PC-3 (cell line): ENCODE measurements around the gene COL8A1. TPM values are rescaled to one million over a fixed set of nuclear protein-coding genes. Genes with fewer than 3 reads are reported as not detected.

Source experiments
- ATAC-seq: fragments of 200-7000 bp; cut with Tn5 transposase; 2 replicates; pipeline ENCODE4 v1.9.1; 2020; ENCODE audit warnings: mild to moderate bottlenecking, moderate library complexity
- BruUV-seq: library from RNA; stranded (reverse); fragments of 400-500 nt; replicated peaks from 2 replicates; lab custom pipeline; 2021; lab: Mats Ljungman, UMichigan
- CTCF ChIA-PET: fragments of 300-600 bp; sonication (Branson Sonifier 250); formaldehyde crosslinking; loops from one replicate; lab custom pipeline; 2022; ENCODE audit warnings: antibody characterized with exemption; lab: Charles Lee
- POLR2A ChIA-PET: fragments of 300-600 bp; sonication (Branson Sonifier 250); formaldehyde crosslinking; loops from one replicate; lab custom pipeline; 2022; ENCODE audit warnings: antibody characterized with exemption; ENCODE audit not compliant: unreplicated experiment; lab: Charles Lee
- DNase-seq: peaks from one replicate; pipeline ENCODE4 v3.0.0-alpha.2; 2015
- H2AFZ ChIP-seq: fragments of 300-600 bp; sonication (generic); 2 replicates; pipeline ENCODE4 v1.6.0; 2016; ENCODE audit warnings: antibody characterized with exemption, low read length
- H3F3A ChIP-seq: fragments of 300-600 bp; sonication (generic); one replicate; pipeline ENCODE4 v1.6.0; 2017; ENCODE audit warnings: antibody characterized with exemption, low read length, control low read depth, mild to moderate bottlenecking; ENCODE audit not compliant: unreplicated experiment
- H3K27ac ChIP-seq: fragments of 300-600 bp; sonication (generic); 2 replicates; pipeline ENCODE4 v1.5.1; 2016; ENCODE audit warnings: mild to moderate bottlenecking, low read length
- H3K27me3 ChIP-seq: fragments of 300-600 bp; sonication (generic); 2 replicates; pipeline ENCODE4 v1.6.1; 2016; ENCODE audit warnings: low read length, mixed read lengths
- H3K36me3 ChIP-seq: fragments of 300-600 bp; sonication (generic); 2 replicates; pipeline ENCODE4 v1.6.1; 2016; ENCODE audit warnings: low read depth, mixed run types, low read length, mixed read lengths
- H3K4me1 ChIP-seq: fragments of 300-600 bp; sonication (generic); 2 replicates; pipeline ENCODE4 v1.5.1; 2016; ENCODE audit warnings: low read length; ENCODE audit not compliant: insufficient read depth
- H3K4me2 ChIP-seq: fragments of 300-600 bp; sonication (generic); 2 replicates; pipeline ENCODE4 v1.6.0; 2016; ENCODE audit warnings: low read length
- H3K4me3 ChIP-seq: fragments of 300-600 bp; sonication (generic); 2 replicates; pipeline ENCODE4 v1.5.1; 2016; ENCODE audit warnings: mild to moderate bottlenecking, low read length, mixed read lengths
- H3K79me2 ChIP-seq: fragments of 300-600 bp; sonication (generic); 2 replicates; pipeline ENCODE4 v1.6.1; 2017; ENCODE audit warnings: low read length, mixed read lengths
- H3K9ac ChIP-seq: fragments of 300-600 bp; sonication (generic); 2 replicates; pipeline ENCODE4 v1.6.0; 2016; ENCODE audit warnings: mild to moderate bottlenecking, low read length
- H3K9me2 ChIP-seq: fragments of 300-600 bp; sonication (generic); replicated peaks from 2 replicates; pipeline ENCODE4 v1.6.1; 2016; ENCODE audit warnings: mixed run types, low read length, mixed read lengths
- H3K9me3 ChIP-seq: fragments of 300-600 bp; sonication (generic); 2 replicates; pipeline ENCODE4 v1.6.1; 2016; ENCODE audit warnings: low read length, mixed read lengths
- H4K20me1 ChIP-seq: fragments of 300-600 bp; sonication (generic); 2 replicates; pipeline ENCODE4 v1.6.1; 2016; ENCODE audit warnings: low read length, mixed read lengths
- CTCF ChIP-seq: fragments of 300-600 bp; sonication (generic); conservative IDR thresholded peaks from 2 replicates; pipeline ENCODE4 v1.5.1; 2017; ENCODE audit warnings: antibody characterized with exemption, low read depth, mild to moderate bottlenecking, low read length
- EZH2 ChIP-seq: fragments of 300-600 bp; sonication (generic); IDR thresholded peaks from one replicate; pipeline ENCODE4 v1.6.1; 2017; ENCODE audit warnings: antibody characterized with exemption, mild to moderate bottlenecking, low read length; ENCODE audit not compliant: unreplicated experiment
- EZH2phosphoT487 ChIP-seq: fragments of 300-600 bp; sonication (generic); IDR thresholded peaks from 2 replicates; pipeline ENCODE4 v1.6.1; 2018; ENCODE audit warnings: mild to moderate bottlenecking, antibody characterized with exemption, low read length, borderline replicate concordance
- intact Hi-C: fragments of 100-400 bp; cut with micrococcal nuclease; formaldehyde crosslinking; loops from 2 replicates; pipeline ENCODE4 v1.9.0; 2023
- total RNA-seq: library from RNA; depleted of rRNA; stranded (reverse); fragments of >200 nt; gene quantifications from 2 replicates; pipeline ENCODE4 v1.2.3, GENCODE V29; 2014

The COL8A1 gene
- total RNA-seq, 1 experiment from 2014 or later: 2.4 TPM

DNA sequence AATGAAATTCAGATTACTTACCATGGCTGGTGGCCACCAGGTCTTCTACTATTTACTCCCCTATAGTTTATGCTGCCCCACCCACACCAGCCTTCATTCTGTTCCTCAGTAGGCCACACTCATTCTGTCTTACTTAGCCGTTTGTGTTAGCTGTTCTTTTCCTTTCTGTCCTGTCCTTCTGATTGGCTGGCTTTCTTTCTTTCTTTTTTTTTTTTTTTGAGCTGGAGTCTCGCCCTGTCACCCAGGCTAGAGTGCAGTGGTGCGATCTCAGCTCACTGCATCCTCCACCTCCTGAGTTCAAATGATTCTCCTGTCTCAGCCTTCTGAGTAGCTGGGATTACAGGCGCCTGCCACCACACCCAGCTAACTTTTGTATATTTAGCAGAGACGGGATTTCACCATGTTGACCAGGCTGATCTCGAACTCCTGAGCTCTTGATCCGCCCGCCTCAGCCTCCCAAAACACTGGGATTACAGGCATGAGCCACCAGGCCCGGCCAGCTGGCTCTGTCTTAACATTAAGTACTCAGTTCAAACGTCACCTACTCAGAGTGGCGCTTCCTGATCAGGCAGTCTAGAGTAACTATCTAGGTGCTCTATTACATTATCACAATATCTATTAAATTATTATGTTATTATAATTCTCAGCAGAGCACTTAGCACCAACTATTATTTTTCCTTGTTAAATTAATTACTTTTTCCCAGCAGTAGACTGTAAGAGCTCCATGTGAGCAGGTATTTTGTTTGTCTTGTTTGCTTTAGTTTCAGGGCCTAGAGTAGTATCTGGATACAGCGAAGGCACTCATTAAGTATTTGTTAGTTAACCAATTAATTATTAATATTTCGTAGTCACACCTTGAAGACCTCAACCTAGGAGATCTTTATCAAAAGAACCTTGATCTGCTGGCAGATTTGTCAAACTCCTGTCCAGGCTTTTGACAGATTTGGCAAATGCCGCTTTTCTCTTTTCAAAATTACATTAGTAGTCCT lies 185.6 kb downstream of the COL8A1 start:
- ATAC-seq: peak; percentile 9; the same call in 1 of the 2 replicates
- intact Hi-C loops: no loop called here
- DNase-seq: no peak

GRCh38 chr3:99825004-99825640 lies 186.7 kb downstream of the COL8A1 start:
- no peak overlapping the region for H3K9ac ChIP-seq
- H3K79me2 ChIP-seq: peaks cover 97% of the 10 kb centered on the region
- no TSS peak for BruUV-seq
- TF ChIP-seq EZH2phosphoT487 (no peak), CTCF (no peak), EZH2 (no peak)
- POLR2A ChIA-PET: no interaction called here
- H3K4me2 ChIP-seq: peak overlapping the region; percentile 60
- CTCF ChIA-PET: interaction anchor here (0.7 kb wide), 1 partner anchor 714 kb away, joined by 3 read pairs; no protein-coding TSS in a partner anchor
- no peaks in the 10 kb centered on the region for H3K36me3 ChIP-seq
- peaks cover 7% of the 10 kb centered on the region; the same call in 1 of the 2 replicates for H4K20me1 ChIP-seq
- no peak overlapping the region for H3K27ac ChIP-seq
- H3K9me2 ChIP-seq: no peaks in the 10 kb centered on the region
- peaks cover 15% of the 10 kb centered on the region for H3K4me1 ChIP-seq
- H3K27me3 ChIP-seq: no peaks in the 10 kb centered on the region
- DNase-seq (peak; percentile 64), ATAC-seq (peak; percentile 86)
- H2AFZ ChIP-seq: no peak overlapping the region
- no peaks in the 10 kb centered on the region for H3K9me3 ChIP-seq
- no peaks in the 10 kb centered on the region for H3F3A ChIP-seq
- intact Hi-C loops: no loop called here
- H3K4me3 ChIP-seq: 0 out of 2 replicates have a peak overlapping the region, but pooled peaks have one; percentile 7

More for the DNA sequence above, 185.6 kb downstream of the COL8A1 start:
- no peak overlapping the region for H3K4me3 ChIP-seq
- H3K9me2 ChIP-seq: no peaks in the 10 kb centered on the region
- peaks cover 7% of the 10 kb centered on the region; the same call in 1 of the 2 replicates for H4K20me1 ChIP-seq
- H3F3A ChIP-seq: no peaks in the 10 kb centered on the region
- H3K79me2 ChIP-seq: peaks cover 97% of the 10 kb centered on the region
- TF ChIP-seq CTCF: no peak
- TF ChIP-seq EZH2: no peak
- TF ChIP-seq EZH2phosphoT487: no peak
- H3K9ac ChIP-seq: no peak overlapping the region
- CTCF ChIA-PET: interaction anchor here (0.7 kb wide), 1 partner anchor 712 kb away, joined by 3 read pairs; no protein-coding TSS in a partner anchor
- no peak overlapping the region for H3K27ac ChIP-seq
- H3K4me2 ChIP-seq: no peak overlapping the region
- no peaks in the 10 kb centered on the region for H3K9me3 ChIP-seq
- no TSS peak for BruUV-seq
- H3K4me1 ChIP-seq: peaks cover 19% of the 10 kb centered on the region
- POLR2A ChIA-PET: interaction anchor here (0.5 to 0.6 kb wide), 2 partner anchors 23 to 614 kb away, joined by 3 read pairs; no protein-coding TSS in a partner anchor
- no peak overlapping the region for H2AFZ ChIP-seq
- no peaks in the 10 kb centered on the region for H3K27me3 ChIP-seq
- H3K36me3 ChIP-seq: no peaks in the 10 kb centered on the region
